Measurements from ENCODE around the gene LANCL1. TPM values are rescaled to one million over a fixed set of nuclear protein-coding genes. Genes with fewer than 3 reads are reported as not detected.
"Not testable (repeated sequence)": the region's sequence is repeated elsewhere in the genome, so short reads cannot be mapped to it uniquely, and the experiment has no call there.

The LANCL1 gene
- total RNA-seq, 1 experiment from 2014 or later = 30.6 TPM

GRCh38 chr2:210428393-210429179 is 48.0 kb downstream of the LANCL1 start:
- DNase-seq = no peak
- Histone ChIP-seq H3K27me3 (replicated peaks; ENCODE audit: control insufficient read depth, insufficient read depth, low read length) (no peaks in the 10 kb centered on the region), H3K36me3 (ENCODE audit: control insufficient read depth, insufficient read depth, low read length) (no peaks in the 10 kb centered on the region), H3K4me1 (no peaks in the 10 kb centered on the region), H3K9me3 (no peaks in the 10 kb centered on the region), H3K4me3 (ENCODE audit: low read depth, low read length) (no peak overlapping the region)
- Mint-ChIP-seq H3K4me1 (ENCODE audit: low read depth, unreplicated experiment) (no peaks in the 10 kb centered on the region), H3K36me3 (ENCODE audit: insufficient read depth, unreplicated experiment) (no peaks in the 10 kb centered on the region), H3K27me3 (ENCODE audit: insufficient read depth, unreplicated experiment) (no peaks in the 10 kb centered on the region), H3K27ac (ENCODE audit: unreplicated experiment) (no peak overlapping the region), H3K9me3 (ENCODE audit: unreplicated experiment) (peaks cover 32% of the 10 kb centered on the region), H3K4me3 (ENCODE audit: unreplicated experiment) (no peak overlapping the region)
- ChIA-PET POLR2A (interaction anchor here (0.5 kb wide), 1 partner anchor 68 kb away, joined by 4 read pairs; no protein-coding TSS in a partner anchor), CTCF (no interaction called here)
- TF ChIP-seq CTCF (IDR thresholded peaks at IDR 0.05; ENCODE audit: insufficient read depth in 1 of 2, low read depth in 1 of 2, low read length in 1 of 2, severe bottlenecking in 1 of 2, unreplicated experiment in 1 of 2) = no peak
- intact Hi-C loops (cut with micrococcal nuclease; ENCODE audit: unreplicated experiment) = no loop called here
- BruUV-seq (replicated peaks) = no TSS peak

- H3K36me3 ChIP-seq (ENCODE audit: control insufficient read depth, insufficient read depth, low read length); H3K36me3 Mint-ChIP-seq (ENCODE audit: insufficient read depth, unreplicated experiment); intact Hi-C loops (cut with micrococcal nuclease; ENCODE audit: unreplicated experiment); BruUV-seq (replicated peaks); H3K4me3 ChIP-seq (ENCODE audit: low read depth, low read length); H3K4me1 ChIP-seq; H3K27me3 ChIP-seq (replicated peaks; ENCODE audit: control insufficient read depth, insufficient read depth, low read length); H3K9me3 ChIP-seq; CTCF ChIA-PET; H3K4me3 Mint-ChIP-seq (ENCODE audit: unreplicated experiment); DNase-seq; H3K4me1 Mint-ChIP-seq (ENCODE audit: low read depth, unreplicated experiment); H3K27me3 Mint-ChIP-seq (ENCODE audit: insufficient read depth, unreplicated experiment); H3K27ac Mint-ChIP-seq (ENCODE audit: unreplicated experiment); POLR2A ChIA-PET: not testable (repeated sequence)
- peaks cover 32% of the 10 kb centered on the region for H3K9me3 Mint-ChIP-seq (ENCODE audit: unreplicated experiment)
These were observed 49.2 kb downstream of the LANCL1 start for GRCh38 chr2:210427309-210427708.

GRCh38 chr2:210422366-210422765 is 54.2 kb downstream of the LANCL1 start:
- no peak for TF ChIP-seq CTCF (IDR thresholded peaks at IDR 0.05; ENCODE audit: insufficient read depth in 1 of 2, low read depth in 1 of 2, low read length in 1 of 2, severe bottlenecking in 1 of 2, unreplicated experiment in 1 of 2)
- intact Hi-C loops (cut with micrococcal nuclease; ENCODE audit: unreplicated experiment) = no loop called here
- Histone ChIP-seq H3K4me3 (ENCODE audit: low read depth, low read length) (no peak overlapping the region), H3K4me1 (no peaks in the 10 kb centered on the region; the same call in 1 of the 2 replicates), H3K9me3 (0 out of 2 replicates have a peak, but pooled peaks cover 4% of the 10 kb centered on the region), H3K36me3 (ENCODE audit: control insufficient read depth, insufficient read depth, low read length) (no peaks in the 10 kb centered on the region), H3K27me3 (replicated peaks; ENCODE audit: control insufficient read depth, insufficient read depth, low read length) (no peaks in the 10 kb centered on the region)
- no peak for DNase-seq
- Mint-ChIP-seq H3K36me3 (ENCODE audit: insufficient read depth, unreplicated experiment) (no peaks in the 10 kb centered on the region), H3K4me3 (ENCODE audit: unreplicated experiment) (no peak overlapping the region), H3K27me3 (ENCODE audit: insufficient read depth, unreplicated experiment) (peaks cover 3% of the 10 kb centered on the region), H3K9me3 (ENCODE audit: unreplicated experiment) (peaks cover 24% of the 10 kb centered on the region), H3K4me1 (ENCODE audit: low read depth, unreplicated experiment) (no peaks in the 10 kb centered on the region), H3K27ac (ENCODE audit: unreplicated experiment) (no peak overlapping the region)
- POLR2A ChIA-PET = no interaction called here
- BruUV-seq (replicated peaks) = no TSS peak
- CTCF ChIA-PET = no interaction called here
